Measurements from ENCODE around the gene NCS1.

NCS1 gene

GRCh38 chr9:130157079-130157478, 15.1 kb upstream of the NCS1 start:
- Histone ChIP-seq H3K9ac (ENCODE audit: low read length) (no peak overlapping the region), H2BK120ac (ENCODE audit: low read depth, low read length) (no peak overlapping the region), H3K4me3 (ENCODE audit: low read length) (no peak overlapping the region), H2BK15ac (replicated peaks; ENCODE audit: low read depth) (no peak overlapping the region), H3K18ac (ENCODE audit: low read length) (no peak overlapping the region), H2BK5ac (ENCODE audit: low read length) (no peak overlapping the region), H3K4ac (ENCODE audit: low read depth, low read length) (no peak overlapping the region), H3K4me2 (ENCODE audit: low read length) (no peak overlapping the region), H3K23ac (ENCODE audit: low read length) (no peak overlapping the region), H4K5ac (ENCODE audit: low read length) (no peak overlapping the region), H3K79me1 (ENCODE audit: low read length) (no peaks in the 10 kb centered on the region), H3K36me3 (ENCODE audit: control insufficient read depth, insufficient read depth, low read length) (no peaks in the 10 kb centered on the region), H2AK5ac (ENCODE audit: low read length) (no peak overlapping the region), H4K8ac (ENCODE audit: low read depth, low read length) (no peak overlapping the region), H3K27ac (ENCODE audit: low read depth, low read length) (no peak overlapping the region), H3K79me2 (ENCODE audit: control insufficient read depth, insufficient read depth, low read length) (no peaks in the 10 kb centered on the region), H3K4me1 (ENCODE audit: control insufficient read depth, low read depth, low read length) (peaks cover 4% of the 10 kb centered on the region), H3K56ac (ENCODE audit: low read length) (no peak overlapping the region), H3K27me3 (ENCODE audit: insufficient read depth, low read length, poor library complexity) (no peaks in the 10 kb centered on the region)
- no peak for DNase-seq
- WGBS (ENCODE audit: extremely low coverage, insufficient coverage, low lambda C conversion rate): no CpG with 5 or more reads among the region's 7 CpGs

- H3K36me3 ChIP-seq (ENCODE audit: control insufficient read depth, insufficient read depth, low read length): no peaks in the 10 kb centered on the region
- H3K4me1 ChIP-seq (ENCODE audit: control insufficient read depth, low read depth, low read length): peaks cover 4% of the 10 kb centered on the region
- DNase-seq: no peak
- H3K23ac ChIP-seq (ENCODE audit: low read length): no peak overlapping the region
- no peak overlapping the region for H2BK120ac ChIP-seq (ENCODE audit: low read depth, low read length)
- H3K79me2 ChIP-seq (ENCODE audit: control insufficient read depth, insufficient read depth, low read length): no peaks in the 10 kb centered on the region
- no peak overlapping the region for H3K56ac ChIP-seq (ENCODE audit: low read length)
- H3K18ac ChIP-seq (ENCODE audit: low read length): no peak overlapping the region
- no peak overlapping the region for H3K4me2 ChIP-seq (ENCODE audit: low read length)
- no peak overlapping the region for H3K9ac ChIP-seq (ENCODE audit: low read length)
- H2BK15ac ChIP-seq (replicated peaks; ENCODE audit: low read depth): no peak overlapping the region
- H4K5ac ChIP-seq (ENCODE audit: low read length): no peak overlapping the region
- no peak overlapping the region for H3K4ac ChIP-seq (ENCODE audit: low read depth, low read length)
- no peak overlapping the region for H4K8ac ChIP-seq (ENCODE audit: low read depth, low read length)
- no peak overlapping the region for H2AK5ac ChIP-seq (ENCODE audit: low read length)
- no peak overlapping the region for H3K27ac ChIP-seq (ENCODE audit: low read depth, low read length)
- WGBS (ENCODE audit: extremely low coverage, insufficient coverage, low lambda C conversion rate): no CpG with 5 or more reads among the region's 8 CpGs
- H2BK5ac ChIP-seq (ENCODE audit: low read length): no peak overlapping the region
- no peak overlapping the region for H3K4me3 ChIP-seq (ENCODE audit: low read length)
- no peaks in the 10 kb centered on the region for H3K27me3 ChIP-seq (ENCODE audit: insufficient read depth, low read length, poor library complexity)
- H3K79me1 ChIP-seq (ENCODE audit: low read length): no peaks in the 10 kb centered on the region
Measured at GRCh38 chr9:130158001-130158400, 14.2 kb upstream of the NCS1 start.

- WGBS (ENCODE audit: extremely low coverage, insufficient coverage, low lambda C conversion rate): no CpG with 5 or more reads among the region's 8 CpGs
- no peak overlapping the region for H3K18ac ChIP-seq (ENCODE audit: low read length)
Measured at GRCh38 chr9:130159057-130159456, 13.1 kb upstream of the NCS1 start.

GRCh38 chr9:130159915-130160670, 12.1 kb upstream of the NCS1 start:
- Histone ChIP-seq H2BK5ac (ENCODE audit: low read length) (no peak overlapping the region), H3K23ac (ENCODE audit: low read length) (no peak overlapping the region), H2BK120ac (ENCODE audit: low read depth, low read length) (no peak overlapping the region), H3K4me2 (ENCODE audit: low read length) (no peak overlapping the region), H3K9ac (ENCODE audit: low read length) (no peak overlapping the region), H3K4me3 (ENCODE audit: low read length) (no peak overlapping the region), H3K36me3 (ENCODE audit: control insufficient read depth, insufficient read depth, low read length) (no peaks in the 10 kb centered on the region), H4K5ac (ENCODE audit: low read length) (no peak overlapping the region), H3K18ac (ENCODE audit: low read length) (no peak overlapping the region), H3K79me2 (ENCODE audit: control insufficient read depth, insufficient read depth, low read length) (no peaks in the 10 kb centered on the region), H3K4ac (ENCODE audit: low read depth, low read length) (no peak overlapping the region), H2AK5ac (ENCODE audit: low read length) (no peak overlapping the region), H2BK15ac (replicated peaks; ENCODE audit: low read depth) (no peak overlapping the region), H3K56ac (ENCODE audit: low read length) (no peak overlapping the region), H4K8ac (ENCODE audit: low read depth, low read length) (no peak overlapping the region), H3K27me3 (ENCODE audit: insufficient read depth, low read length, poor library complexity) (no peaks in the 10 kb centered on the region), H3K4me1 (ENCODE audit: control insufficient read depth, low read depth, low read length) (no peaks in the 10 kb centered on the region), H3K27ac (ENCODE audit: low read depth, low read length) (no peak overlapping the region), H3K79me1 (ENCODE audit: low read length) (no peaks in the 10 kb centered on the region)
- no CpG with 5 or more reads among the region's 10 CpGs for WGBS (ENCODE audit: extremely low coverage, insufficient coverage, low lambda C conversion rate)
- no peak for DNase-seq

More at GRCh38 chr9:130159057-130159456, 13.1 kb upstream of the NCS1 start:
- Histone ChIP-seq H3K27ac (ENCODE audit: low read depth, low read length) (no peak overlapping the region), H3K27me3 (ENCODE audit: insufficient read depth, low read length, poor library complexity) (no peaks in the 10 kb centered on the region), H3K4me2 (ENCODE audit: low read length) (no peak overlapping the region), H3K79me2 (ENCODE audit: control insufficient read depth, insufficient read depth, low read length) (no peaks in the 10 kb centered on the region), H3K56ac (ENCODE audit: low read length) (no peak overlapping the region), H4K5ac (ENCODE audit: low read length) (no peak overlapping the region), H3K36me3 (ENCODE audit: control insufficient read depth, insufficient read depth, low read length) (no peaks in the 10 kb centered on the region), H3K23ac (ENCODE audit: low read length) (no peak overlapping the region), H2BK5ac (ENCODE audit: low read length) (no peak overlapping the region), H2AK5ac (ENCODE audit: low read length) (no peak overlapping the region), H2BK15ac (replicated peaks; ENCODE audit: low read depth) (no peak overlapping the region), H2BK120ac (ENCODE audit: low read depth, low read length) (no peak overlapping the region), H3K4me1 (ENCODE audit: control insufficient read depth, low read depth, low read length) (no peaks in the 10 kb centered on the region), H4K8ac (ENCODE audit: low read depth, low read length) (no peak overlapping the region), H3K4ac (ENCODE audit: low read depth, low read length) (no peak overlapping the region), H3K4me3 (ENCODE audit: low read length) (no peak overlapping the region), H3K9ac (ENCODE audit: low read length) (no peak overlapping the region), H3K79me1 (ENCODE audit: low read length) (no peaks in the 10 kb centered on the region)
- no peak for DNase-seq

- H3K56ac ChIP-seq (ENCODE audit: low read length): no peak overlapping the region
- no peak overlapping the region for H3K23ac ChIP-seq (ENCODE audit: low read length)
- H3K4me2 ChIP-seq (ENCODE audit: low read length): no peak overlapping the region
- no peak overlapping the region for H2BK5ac ChIP-seq (ENCODE audit: low read length)
- DNase-seq: no peak
- H3K4ac ChIP-seq (ENCODE audit: low read depth, low read length): no peak overlapping the region
- H3K27ac ChIP-seq (ENCODE audit: low read depth, low read length): no peak overlapping the region
- no peak overlapping the region for H2AK5ac ChIP-seq (ENCODE audit: low read length)
- H4K8ac ChIP-seq (ENCODE audit: low read depth, low read length): no peak overlapping the region
- no peaks in the 10 kb centered on the region for H3K36me3 ChIP-seq (ENCODE audit: control insufficient read depth, insufficient read depth, low read length)
- H3K18ac ChIP-seq (ENCODE audit: low read length): no peak overlapping the region
- H2BK15ac ChIP-seq (replicated peaks; ENCODE audit: low read depth): no peak overlapping the region
- H3K27me3 ChIP-seq (ENCODE audit: insufficient read depth, low read length, poor library complexity): no peaks in the 10 kb centered on the region
- H4K5ac ChIP-seq (ENCODE audit: low read length): no peak overlapping the region
- no CpG with 5 or more reads among the region's 3 CpGs for WGBS (ENCODE audit: extremely low coverage, insufficient coverage, low lambda C conversion rate)
- no peak overlapping the region for H3K4me3 ChIP-seq (ENCODE audit: low read length)
- no peak overlapping the region for H3K9ac ChIP-seq (ENCODE audit: low read length)
- no peaks in the 10 kb centered on the region for H3K79me2 ChIP-seq (ENCODE audit: control insufficient read depth, insufficient read depth, low read length)
- no peaks in the 10 kb centered on the region for H3K4me1 ChIP-seq (ENCODE audit: control insufficient read depth, low read depth, low read length)
- no peaks in the 10 kb centered on the region for H3K79me1 ChIP-seq (ENCODE audit: low read length)
- no peak overlapping the region for H2BK120ac ChIP-seq (ENCODE audit: low read depth, low read length)
Measured at GRCh38 chr9:130160862-130161470, 11.2 kb upstream of the NCS1 start.
